Activated CD8-positive, alpha-beta memory T cell treated with anti-CD3 and anti-CD28 coated beads, Interleukin-2, amount 50 U/mL, for 1 hour (primary cell): Measurements from ENCODE around the gene EPM2A.

ENCODE experiments used
- DNase-seq: peaks from one replicate; pipeline ENCODE4 v3.0.0-alpha.2; 2020; ENCODE audit errors: extremely low read depth

EPM2A gene

DNA sequence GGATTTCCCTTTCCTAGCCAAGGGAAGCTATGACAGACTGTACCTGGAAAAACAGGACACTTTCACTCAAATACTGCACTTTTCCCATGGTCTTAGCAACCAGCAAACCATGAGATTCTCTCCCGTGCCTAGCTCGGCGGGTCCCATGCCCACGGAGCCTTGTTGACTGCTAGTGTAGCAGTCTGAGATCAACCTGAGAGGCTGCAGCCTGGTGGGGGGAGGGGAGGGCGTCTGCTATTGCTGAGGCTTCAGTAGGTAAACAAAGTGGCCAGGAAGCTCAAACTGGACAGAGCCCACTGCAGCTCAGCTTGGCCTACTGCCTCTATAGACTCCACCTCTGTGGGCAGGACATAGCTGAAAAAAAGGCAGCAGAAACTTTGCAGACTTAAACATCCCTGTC, 61.8 kb downstream of the EPM2A start:
- DNase-seq: no peak

DNA sequence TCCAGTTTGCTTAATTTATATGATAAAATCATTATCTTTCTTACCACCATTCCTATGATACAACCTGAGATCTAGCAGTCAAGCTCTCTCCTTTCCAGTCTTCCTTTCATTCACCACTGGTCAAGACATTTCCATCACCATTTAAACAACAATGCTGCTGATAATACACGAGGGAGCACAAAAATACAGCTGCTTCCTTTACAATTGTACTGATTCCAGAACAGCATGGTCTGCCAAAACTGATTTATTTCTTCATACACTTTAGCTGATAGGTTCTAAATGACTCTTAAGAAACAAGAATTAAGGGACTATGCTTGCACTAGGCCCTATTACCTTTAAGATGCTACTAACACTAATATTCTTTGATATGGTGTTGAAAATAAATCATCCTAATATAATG, 65.0 kb downstream of the EPM2A start:
- DNase-seq: no peak

DNA sequence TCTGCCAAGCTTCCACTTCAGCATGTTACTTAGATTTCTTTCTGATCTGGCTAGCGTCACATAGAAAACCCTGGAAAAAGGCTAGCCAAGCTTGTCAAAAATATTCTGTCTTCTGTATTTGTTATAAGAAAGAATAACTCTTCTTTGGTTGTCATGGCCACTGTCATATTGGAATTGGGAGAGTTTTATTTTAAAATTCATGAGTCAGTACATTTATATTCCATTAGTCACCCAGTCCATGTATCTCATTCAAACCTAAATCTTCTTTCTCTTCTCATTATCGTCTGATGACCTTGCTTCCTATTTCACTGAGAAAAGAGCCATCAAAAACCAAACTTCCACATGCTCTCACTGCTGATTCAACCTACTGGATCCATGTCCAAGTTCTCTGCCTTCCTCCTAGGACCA, 65.7 kb downstream of the EPM2A start:
- DNase-seq: no peak

DNA sequence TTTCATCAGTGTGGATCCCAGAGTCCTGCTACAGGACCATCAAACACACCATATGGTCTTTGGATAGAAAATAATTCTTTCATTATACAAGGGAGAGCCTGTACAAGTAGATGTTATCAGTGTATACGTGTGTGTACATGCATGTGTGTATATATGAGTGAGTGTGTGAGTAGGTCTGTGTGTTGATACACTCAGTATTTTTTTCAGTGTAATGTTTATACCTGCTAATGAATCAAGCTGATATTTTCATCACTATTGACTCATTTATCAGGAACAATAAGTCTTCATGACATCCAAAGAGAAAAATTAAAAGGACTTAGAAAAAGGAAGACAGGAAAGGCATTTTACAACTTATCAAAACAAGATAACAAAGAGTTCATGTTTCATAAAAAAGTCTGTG, 66.5 kb downstream of the EPM2A start:
- no peak for DNase-seq

DNA sequence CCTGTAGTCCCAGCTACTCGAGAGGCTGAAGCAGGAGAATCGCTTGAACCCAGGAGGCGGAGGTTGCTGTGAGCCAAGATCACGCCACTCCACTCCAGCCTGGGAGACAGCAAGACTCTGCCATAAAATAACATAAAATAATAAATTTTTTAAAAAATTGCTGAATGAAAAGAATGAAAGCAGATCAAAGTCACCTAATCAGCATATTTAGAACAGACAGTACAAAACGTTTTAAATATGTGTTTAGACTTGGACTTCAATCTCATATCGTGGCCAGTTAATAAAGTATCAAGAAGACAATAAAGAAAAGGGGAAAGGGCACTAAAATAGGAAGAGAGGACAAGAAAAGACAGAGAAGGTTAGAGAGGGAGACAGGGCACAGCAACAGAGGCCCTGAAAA, 74.6 kb downstream of the EPM2A start:
- DNase-seq: no peak

DNA sequence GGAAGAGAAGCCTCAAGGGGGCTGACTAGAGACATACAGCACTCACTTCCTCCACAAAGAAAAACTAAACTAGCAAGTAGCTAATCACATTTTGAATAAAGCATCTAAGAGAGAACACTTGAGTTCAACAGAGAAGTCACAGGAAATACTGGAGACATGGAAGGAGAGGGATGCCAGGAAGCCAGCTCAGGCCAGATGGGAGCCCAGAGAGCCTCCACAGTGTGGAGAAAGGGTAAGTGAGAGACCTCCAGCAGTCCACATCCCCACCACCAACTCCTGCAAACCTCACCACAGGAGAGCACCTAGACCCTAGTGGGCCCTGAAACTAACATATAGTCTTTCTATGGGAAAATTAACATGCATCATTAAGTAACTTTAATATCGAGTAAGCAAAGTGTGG, 79.2 kb downstream of the EPM2A start:
- DNase-seq: no peak

DNA sequence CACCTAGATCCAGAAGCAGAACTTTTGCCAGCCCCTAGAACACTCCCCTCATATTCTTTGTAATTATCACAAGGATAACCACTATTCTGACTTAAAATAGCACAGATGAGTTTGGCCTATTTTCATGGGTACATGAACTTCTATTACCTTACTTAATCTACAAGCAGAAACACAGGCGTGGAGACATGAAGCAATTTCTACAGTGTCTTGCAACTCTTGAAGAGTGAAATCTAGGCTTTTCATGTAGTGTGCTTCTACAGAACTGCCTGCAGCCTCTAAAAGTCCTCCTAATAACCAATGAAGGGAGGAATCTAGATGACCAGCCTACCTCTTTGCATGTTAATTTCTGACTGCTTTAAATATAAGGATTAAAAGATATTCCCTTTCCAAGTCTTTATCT, 82.7 kb downstream of the EPM2A start:
- DNase-seq: no peak

DNA sequence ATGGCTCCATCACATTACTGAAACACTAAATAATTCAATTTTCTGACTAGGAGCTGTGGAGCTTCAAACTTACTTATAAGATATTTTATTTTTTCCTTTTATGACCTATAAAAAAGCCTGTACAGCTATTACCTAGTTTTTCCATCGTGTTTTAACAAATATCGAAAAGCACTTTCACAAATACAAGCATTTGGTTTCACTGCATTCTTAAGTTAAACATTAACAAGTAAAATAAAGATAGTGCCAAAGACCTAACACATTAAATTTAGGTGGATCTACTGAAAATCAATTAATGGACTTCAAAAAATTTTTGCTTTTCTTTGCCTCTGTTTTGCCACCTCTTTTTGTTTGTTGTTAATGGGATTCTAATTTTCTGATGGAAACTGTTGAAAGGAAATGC, 83.3 kb downstream of the EPM2A start:
- DNase-seq: no peak

DNA sequence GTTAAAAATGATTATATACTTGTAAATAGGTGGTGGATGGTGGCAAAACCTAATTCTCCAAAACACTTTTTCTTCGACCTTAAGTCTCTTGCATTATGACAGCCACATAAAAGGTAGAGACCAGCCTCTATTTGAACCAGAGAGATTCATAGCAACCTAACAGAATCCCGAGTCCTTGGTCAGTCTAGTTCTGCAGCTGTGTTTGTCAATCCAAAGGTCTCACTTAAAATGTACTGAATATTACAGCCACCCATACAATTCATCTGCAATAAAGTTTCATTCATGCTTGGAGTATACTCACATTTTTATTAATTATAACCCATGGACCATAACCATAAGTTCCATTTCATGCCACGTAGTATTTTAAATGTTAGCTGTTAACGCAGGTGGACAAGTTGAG, 87.2 kb downstream of the EPM2A start:
- DNase-seq: no peak

DNA sequence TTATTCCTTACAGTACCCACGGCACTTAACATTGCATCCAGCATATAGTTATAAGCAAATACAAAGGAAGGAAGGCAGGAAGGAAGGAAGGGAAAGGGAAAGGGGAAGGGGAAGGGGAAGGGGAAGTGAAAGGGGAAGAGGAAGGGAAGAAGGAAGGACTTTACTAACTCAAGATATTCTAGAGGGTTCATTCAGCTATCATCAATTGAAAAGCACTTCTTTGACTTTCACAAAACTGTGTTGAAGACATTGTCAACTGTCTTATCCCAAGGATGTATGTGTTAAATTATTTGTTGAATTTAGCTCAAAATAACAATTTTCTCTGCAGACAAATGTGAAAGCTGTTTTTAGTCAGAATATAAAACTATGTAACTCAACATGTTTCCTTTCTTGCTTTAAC, 87.7 kb downstream of the EPM2A start:
- DNase-seq: no peak

DNA sequence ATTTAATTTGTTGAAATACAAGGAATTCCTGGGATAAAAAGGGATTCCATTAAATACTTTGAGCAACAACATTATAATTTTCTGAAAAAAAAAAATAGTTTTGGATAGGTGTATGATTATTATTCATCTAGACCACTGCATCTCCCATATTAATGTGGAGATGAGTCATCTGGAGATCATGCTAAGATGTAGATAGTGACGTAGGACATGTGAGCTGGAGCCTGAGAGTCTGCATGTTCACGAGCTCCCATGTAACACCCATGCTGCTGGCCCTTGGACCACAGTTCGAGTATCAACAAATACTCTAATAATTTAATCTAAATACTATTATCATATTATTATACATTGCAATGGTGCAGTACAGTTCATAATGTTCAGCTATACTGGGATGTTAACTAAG, 91.6 kb downstream of the EPM2A start:
- no peak for DNase-seq

DNA sequence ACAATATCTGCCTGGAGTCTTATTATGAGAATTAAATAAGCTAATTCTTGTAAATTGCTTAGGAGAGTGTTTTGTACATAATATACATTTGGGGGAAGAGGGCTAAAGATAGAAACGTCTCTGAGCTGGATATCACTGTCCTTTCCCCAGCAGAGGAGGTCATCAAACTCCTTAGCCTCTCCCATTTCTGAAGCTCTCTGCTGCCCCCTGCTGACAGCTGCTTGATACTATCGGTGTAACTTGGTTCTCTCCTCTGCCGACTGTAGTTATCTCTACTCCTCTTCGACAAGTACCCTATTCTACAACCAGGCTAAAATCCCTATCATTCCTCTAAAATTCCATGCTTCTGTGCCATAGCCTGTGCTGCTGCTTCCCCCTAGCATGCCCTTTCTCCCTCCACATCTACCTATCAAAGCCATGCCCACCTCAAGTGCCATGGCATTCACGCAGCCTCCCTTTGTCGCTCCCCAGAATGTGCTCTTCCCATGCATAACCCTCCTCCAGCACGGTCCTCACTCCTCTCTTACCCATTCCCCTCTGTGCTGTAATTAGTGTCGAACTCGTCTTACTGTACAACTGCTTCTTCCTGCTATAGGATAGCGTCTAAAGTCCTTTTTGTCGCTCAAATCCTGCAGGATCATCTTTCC, 101.2 kb downstream of the EPM2A start:
- peak; percentile 41 for DNase-seq

DNA sequence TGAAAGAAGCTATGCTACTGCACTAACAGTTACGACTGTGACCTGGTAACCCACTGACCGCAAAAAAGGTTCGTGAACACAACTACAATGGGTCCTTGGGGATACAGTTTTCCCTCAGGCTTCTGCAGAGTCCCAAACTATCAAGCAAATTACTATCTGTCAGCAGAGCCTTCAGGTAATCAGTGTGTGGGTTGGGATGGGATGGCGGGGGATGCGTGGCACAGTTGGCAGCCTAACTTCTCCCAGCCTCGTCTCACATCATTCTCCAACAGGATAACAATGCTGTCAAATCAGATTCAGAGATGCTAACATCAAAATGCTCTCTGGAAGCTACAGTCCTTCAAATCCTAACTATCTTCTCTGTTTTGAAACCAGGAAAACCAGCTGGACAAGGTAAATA, 102.3 kb downstream of the EPM2A start:
- no peak for DNase-seq

DNA sequence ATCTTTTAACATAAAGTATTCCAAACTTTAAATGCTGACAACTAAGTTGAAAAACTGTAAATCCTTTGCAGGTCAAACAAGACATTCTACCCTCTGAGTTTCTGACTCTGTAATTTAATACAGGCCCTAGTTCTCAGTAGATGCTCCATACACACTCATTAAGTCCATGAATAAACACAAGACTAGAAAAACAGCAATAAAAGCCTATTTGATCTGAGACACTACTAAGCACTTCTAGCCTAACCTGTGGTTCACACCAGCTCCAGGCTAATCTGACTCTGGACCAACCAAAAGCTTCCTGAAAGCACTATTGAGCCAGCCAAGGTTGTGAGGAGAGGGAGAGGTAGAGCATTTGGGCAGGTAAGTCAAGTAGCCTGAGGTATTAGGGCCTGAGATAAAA, 103.9 kb downstream of the EPM2A start:
- DNase-seq: no peak

DNA sequence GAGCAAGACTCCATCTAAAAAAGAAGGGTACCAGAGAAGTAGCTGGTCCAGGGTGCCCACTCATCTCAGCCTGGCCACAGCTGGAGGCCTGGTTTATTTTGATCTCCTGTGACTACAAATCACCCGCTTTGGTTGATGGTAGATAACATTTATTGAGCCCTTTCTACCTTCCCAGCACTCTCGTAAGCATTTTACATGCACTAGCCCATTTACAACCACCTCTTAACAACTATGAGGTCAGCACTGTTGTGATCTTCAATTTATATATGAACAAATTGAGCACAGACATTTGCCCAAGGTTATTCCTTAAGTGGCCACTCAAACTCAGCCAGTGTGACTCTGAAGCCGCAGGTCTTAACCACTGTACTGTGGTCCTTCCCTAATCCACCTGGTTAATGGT, 104.7 kb downstream of the EPM2A start:
- DNase-seq: no peak

DNA sequence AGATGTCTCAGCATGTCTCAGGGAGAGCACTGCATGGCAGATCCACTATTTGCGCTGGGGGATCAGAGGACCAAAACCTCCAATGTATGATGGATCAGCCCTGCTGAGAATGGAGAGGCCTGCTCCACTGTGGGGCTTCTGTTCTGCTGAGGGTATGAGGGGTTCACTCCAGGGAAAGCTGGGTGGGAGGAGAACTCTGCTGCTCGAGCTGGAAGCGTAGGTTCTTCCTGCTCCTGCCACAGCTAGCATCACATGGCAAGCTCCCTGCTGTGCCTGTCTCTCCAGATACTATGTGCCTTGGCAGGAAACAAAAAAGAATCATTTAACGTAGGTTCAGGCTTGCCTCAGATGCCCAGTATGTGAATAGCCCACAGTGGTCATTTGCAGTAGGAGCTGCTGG, 105.8 kb downstream of the EPM2A start:
- no peak for DNase-seq

DNA sequence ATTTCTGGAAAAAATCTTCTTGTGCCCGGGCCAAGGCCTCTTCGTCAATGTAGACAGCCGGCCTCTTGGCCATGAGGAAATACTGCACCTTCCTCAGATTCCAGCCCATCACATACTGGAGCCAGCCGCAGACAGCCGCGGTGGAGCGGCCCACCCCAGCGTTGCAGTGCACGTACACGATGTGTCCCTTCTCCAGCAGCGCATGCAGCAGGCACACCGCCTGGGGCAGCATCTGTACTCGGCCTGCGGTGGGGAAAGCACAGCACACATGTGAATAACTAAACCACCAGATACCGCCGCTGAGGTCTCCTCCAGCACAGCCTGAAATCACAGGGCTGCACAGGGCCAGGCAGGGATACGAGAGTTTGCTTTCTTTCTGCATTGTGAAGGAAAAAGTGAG, 107.9 kb downstream of the EPM2A start:
- DNase-seq: no peak

DNA sequence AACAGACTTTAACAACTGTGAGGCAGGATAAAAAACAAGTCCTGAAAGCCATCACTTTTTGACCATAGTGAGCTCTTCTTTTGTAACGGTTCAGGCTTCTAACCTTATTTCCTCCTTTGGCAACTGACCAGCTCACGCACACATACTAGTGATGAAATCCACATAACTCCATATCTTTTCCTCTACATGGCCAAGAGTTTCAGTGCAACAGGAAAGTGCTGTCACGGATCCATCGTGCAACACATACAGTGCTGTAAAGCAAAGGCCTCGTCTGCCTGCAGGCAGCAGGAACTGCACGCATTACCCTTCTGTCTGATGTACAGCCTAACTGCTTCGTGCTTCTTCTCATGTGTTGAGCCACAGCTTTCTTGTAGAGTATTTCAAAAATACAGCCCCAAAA, 108.5 kb downstream of the EPM2A start:
- no peak for DNase-seq

DNA sequence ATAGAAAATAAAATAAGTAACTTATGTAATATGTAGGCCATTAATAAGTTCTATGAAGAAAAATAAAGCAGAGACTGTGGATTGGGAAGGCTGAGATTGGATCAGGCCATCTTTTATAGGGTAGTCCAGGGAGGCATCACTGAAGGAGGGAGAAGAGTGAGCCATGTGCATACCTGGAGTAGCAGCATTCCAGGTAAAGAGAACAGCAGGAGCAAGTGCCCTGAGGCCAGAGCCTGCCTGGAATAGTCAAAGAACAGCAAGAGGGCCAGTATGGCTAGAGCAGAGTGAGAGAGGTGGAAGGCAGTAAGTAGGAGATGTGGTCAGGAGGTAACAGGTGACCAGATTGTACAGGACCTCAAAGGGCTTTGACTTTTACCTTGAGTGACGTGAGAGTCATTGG, 112.1 kb downstream of the EPM2A start:
- no peak for DNase-seq

DNA sequence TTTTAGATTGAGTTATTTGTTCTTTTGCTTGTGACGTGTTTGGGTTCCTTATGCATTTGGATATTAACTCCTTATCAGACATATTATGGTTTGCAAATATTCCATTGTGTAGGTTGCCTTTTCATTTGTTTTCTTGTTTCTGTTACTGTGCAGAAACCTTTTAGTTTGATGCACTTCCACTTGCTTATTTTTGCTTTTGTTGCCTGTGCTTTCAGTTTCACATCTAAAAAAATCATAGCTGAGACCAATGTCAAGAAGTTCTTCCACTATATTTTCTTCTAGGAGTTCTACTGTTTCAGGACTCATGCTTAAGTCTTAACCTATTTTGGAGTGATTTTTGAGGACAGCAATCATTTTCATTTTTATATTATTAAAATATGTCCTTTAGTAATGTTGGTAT, 113.5 kb downstream of the EPM2A start:
- no peak for DNase-seq

DNA sequence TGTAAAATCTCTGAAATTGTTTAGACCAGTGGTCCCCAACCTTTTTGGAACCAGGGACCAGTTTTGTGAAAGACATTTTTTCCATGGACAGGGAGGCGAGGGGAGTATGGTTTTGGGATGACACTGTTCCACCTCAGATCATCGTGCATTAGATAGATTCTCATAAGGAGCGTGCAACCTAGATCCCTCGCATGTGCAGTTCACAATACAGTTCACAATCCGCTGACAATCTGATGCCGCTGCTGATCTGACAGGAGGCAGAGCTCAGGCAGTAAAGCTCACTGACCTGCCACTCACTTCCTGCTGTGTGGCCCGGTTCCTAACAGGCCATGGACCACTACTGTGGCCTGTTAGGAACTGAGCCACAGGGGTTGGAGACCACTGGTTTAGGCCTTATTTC, 115.2 kb downstream of the EPM2A start:
- no peak for DNase-seq

DNA sequence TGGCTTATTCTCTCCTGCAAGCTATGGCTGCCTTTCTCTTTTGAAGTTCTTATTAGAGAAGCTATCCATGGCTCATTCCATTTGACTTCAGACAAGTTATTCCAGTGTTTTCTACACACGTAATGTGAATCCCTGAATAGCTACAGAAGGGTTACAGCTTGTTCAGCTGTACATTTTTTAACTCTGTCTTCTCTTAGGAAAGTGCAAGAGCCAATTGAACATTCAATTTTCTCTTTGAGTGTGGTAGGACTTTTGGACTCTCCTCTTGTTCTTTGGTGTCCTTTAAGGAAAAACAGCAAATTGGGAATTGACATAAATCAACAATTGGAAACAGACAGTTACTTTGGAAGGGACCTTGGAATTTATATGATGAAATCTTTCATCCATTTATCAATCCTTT, 125.8 kb downstream of the EPM2A start:
- no peak for DNase-seq

DNA sequence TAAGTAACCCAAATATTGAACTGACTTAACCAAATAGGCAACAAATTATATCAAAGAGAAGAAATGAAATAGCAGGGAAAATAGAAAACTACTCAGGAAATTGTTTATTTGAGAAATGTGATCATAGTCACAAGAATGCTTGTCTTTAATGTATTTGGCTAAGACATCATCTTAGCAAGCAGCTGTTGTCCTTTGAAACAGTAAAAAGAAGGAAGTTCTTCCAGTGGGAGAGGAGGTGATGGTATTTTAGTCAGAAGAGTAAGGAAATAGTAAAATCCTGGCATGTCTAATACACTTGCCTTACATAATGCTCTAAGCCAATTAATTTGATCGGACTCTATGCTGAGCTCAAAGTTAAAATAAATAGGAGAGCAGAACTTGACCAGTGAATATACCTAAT, 126.5 kb downstream of the EPM2A start:
- DNase-seq: no peak

DNA sequence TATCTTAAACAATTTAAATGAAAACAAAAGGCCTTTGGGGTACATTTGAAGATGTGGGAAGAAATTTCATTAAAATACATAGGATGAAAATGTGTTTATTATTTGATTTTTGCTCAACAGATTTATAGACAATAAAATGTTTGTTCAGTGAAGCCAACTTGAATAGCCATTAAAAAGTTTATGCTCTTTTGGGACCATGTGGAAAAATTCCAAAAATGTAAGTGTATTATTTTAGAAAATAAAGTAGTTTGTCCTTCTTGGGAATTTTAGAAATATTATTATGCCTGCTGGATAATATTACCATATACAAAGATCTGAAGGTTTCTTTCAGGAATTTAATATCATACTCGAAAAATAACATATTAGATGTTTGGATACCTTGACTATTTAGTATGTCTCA, 131.3 kb downstream of the EPM2A start:
- DNase-seq: no peak

DNA sequence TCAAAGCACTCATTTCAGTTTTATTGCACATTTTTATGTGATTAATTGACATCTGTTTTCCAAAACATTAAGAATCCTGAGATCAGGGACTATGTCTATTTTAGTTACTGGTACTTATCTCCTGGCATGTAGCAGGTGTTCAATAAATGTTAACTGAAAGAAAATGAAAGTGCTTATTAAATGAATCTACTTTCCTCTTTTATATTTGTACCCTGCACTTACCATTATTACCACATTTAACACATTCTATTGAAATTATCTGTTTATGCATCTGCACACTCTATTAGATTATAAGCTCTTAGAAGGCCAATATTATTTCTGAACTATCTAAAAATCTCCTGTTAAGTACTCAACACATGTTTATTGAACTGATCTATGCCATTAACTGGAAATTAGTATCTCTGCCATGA, 131.9 kb downstream of the EPM2A start:
- DNase-seq: no peak
